Measurements from ENCODE around the gene COPE.
"Not testable (repeated sequence)": the region's sequence is repeated elsewhere in the genome, so short reads cannot be mapped to it uniquely, and the experiment has no call there.

DNA sequence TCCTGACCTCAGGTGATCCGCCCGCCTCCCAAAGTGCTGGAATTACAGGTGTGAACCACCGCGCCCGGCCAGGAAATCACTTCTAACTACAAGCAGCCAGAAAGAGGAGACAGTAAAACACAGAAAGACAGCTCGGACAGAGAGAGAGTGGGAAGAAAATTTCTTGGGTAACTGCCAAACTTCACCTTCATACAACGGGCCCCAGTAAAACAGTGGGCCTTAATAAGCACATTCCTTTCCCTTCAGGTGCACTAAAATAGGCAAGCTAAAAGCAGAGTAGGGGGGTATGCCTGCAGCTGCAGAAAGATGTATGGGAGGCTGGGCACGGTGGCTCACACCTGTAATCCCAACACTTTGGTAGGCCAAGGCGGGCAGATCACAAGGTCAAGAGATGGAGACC lies 1.6 kb downstream of the COPE start:
- not testable (repeated sequence) for TF ChIP-seq CTCF, POLR2A (IDR thresholded peaks at IDR 0.05)
